Endothelial cell (in vitro differentiated cells): ENCODE measurements around the gene DPP10. TPM values are rescaled to one million over a fixed set of nuclear protein-coding genes. Genes with fewer than 3 reads are reported as not detected.

Experiments
- DNase-seq: peaks from one replicate; pipeline ENCODE4 v3.0.0; 2021; ENCODE audit warnings: low spot score
- H3K27ac Mint-ChIP-seq: one replicate; pipeline ENCODE4 v1.8.0; 2021; ENCODE audit warnings: mixed read lengths, inconsistent platforms; ENCODE audit not compliant: unreplicated experiment
- H3K27me3 Mint-ChIP-seq: one replicate; pipeline ENCODE4 v1.8.0; 2021; ENCODE audit warnings: mild to moderate bottlenecking, moderate library complexity, mixed read lengths, inconsistent platforms; ENCODE audit not compliant: unreplicated experiment
- H3K36me3 Mint-ChIP-seq: one replicate; pipeline ENCODE4 v1.8.0; 2021; ENCODE audit warnings: mild to moderate bottlenecking, low read depth, mixed read lengths, inconsistent platforms; ENCODE audit not compliant: unreplicated experiment
- H3K4me1 Mint-ChIP-seq: one replicate; pipeline ENCODE4 v1.8.0; 2021; ENCODE audit warnings: mild to moderate bottlenecking, mixed read lengths, inconsistent platforms; ENCODE audit not compliant: unreplicated experiment
- H3K4me3 Mint-ChIP-seq: one replicate; pipeline ENCODE4 v1.8.0; 2021; ENCODE audit warnings: mild to moderate bottlenecking, mixed read lengths, inconsistent platforms; ENCODE audit not compliant: unreplicated experiment
- H3K9me3 Mint-ChIP-seq: one replicate; pipeline ENCODE4 v1.8.0; 2021; ENCODE audit warnings: mixed read lengths, inconsistent platforms; ENCODE audit not compliant: unreplicated experiment
- total RNA-seq: library from RNA; stranded (reverse); fragmentation: NEBNext Ultra II Directional; extraction: Animal tissue kit (Norgen Biotek cat#: 25700); gene quantifications from one replicate; pipeline ENCODE4 v1.2.1, GENCODE V29; 2021; ENCODE audit not compliant: unreplicated experiment
- TF ChIP-seq, protein P1 (sequence below): fragments of 200-600 bp; sonication (generic); IDR thresholded peaks from one replicate; pipeline ENCODE4 v1.5.0; 2021; ENCODE audit warnings: antibody characterized with exemption; ENCODE audit not compliant: unreplicated experiment

The DPP10 gene
- total RNA-seq, 1 donor from 2014 or later, result 3.3 TPM

DNA sequence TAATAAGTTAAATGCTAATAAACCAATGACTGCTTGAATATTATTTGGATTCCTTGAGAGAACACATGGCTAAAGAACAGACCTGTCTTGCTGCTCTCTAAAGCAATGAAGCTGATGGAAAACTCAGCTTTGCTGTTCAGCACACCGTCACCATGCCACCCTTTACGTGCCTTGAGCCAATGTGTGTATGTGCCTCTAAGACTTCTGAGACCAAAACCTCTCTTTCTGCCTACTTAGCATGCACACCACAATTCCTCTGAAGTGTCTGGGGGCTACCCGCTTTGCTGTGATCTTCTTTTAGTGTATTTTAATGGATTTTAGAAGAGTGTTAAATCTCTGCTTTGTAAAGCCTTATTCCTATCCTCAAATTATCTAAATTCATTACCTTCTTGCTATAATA, 345.0 kb downstream of the DPP10 start:
- TF ChIP-seq, protein P1, sequence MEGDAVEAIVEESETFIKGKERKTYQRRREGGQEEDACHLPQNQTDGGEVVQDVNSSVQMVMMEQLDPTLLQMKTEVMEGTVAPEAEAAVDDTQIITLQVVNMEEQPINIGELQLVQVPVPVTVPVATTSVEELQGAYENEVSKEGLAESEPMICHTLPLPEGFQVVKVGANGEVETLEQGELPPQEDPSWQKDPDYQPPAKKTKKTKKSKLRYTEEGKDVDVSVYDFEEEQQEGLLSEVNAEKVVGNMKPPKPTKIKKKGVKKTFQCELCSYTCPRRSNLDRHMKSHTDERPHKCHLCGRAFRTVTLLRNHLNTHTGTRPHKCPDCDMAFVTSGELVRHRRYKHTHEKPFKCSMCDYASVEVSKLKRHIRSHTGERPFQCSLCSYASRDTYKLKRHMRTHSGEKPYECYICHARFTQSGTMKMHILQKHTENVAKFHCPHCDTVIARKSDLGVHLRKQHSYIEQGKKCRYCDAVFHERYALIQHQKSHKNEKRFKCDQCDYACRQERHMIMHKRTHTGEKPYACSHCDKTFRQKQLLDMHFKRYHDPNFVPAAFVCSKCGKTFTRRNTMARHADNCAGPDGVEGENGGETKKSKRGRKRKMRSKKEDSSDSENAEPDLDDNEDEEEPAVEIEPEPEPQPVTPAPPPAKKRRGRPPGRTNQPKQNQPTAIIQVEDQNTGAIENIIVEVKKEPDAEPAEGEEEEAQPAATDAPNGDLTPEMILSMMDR, result no peak
- Mint-ChIP-seq H3K9me3 (no peaks in the 10 kb centered on the region), H3K36me3 (no peaks in the 10 kb centered on the region), H3K4me3 (no peak overlapping the region), H3K27me3 (peaks cover 2% of the 10 kb centered on the region), H3K4me1 (no peaks in the 10 kb centered on the region), H3K27ac (no peak overlapping the region)
- DNase-seq, result no peak

DNA sequence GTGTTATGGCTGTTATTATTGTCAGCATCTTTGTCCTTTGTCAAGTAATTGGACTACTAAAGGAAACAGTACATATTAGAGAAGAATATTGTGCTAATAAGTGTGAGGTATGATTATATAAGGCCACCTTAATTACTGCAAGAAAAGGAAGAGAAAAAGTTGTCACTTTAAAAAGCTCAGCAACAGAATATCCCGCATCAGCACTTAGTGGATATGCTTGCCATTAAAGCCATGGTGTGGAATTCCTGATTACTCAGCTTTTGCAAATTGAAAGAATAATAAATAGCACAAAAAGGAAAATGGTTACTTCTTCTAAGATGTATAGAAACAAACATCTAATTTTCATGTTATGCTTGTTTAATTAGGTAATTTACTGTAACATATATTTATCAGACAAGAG, 347.5 kb downstream of the DPP10 start:
- H3K9me3 Mint-ChIP-seq, result no peaks in the 10 kb centered on the region
- H3K4me1 Mint-ChIP-seq, result no peaks in the 10 kb centered on the region
- H3K27ac Mint-ChIP-seq, result no peak overlapping the region
- TF ChIP-seq, protein P1, result no peak
- no peak overlapping the region for H3K4me3 Mint-ChIP-seq
- peaks cover 2% of the 10 kb centered on the region for H3K27me3 Mint-ChIP-seq
- no peaks in the 10 kb centered on the region for H3K36me3 Mint-ChIP-seq
- DNase-seq, result no peak

GRCh38 chr2:114797540-114797939, 355.1 kb downstream of the DPP10 start:
- TF ChIP-seq, protein P1, result no peak
- H3K4me1 Mint-ChIP-seq, result no peaks in the 10 kb centered on the region
- no peak for DNase-seq
- H3K27ac Mint-ChIP-seq, result no peak overlapping the region
- no peaks in the 10 kb centered on the region for H3K36me3 Mint-ChIP-seq
- H3K4me3 Mint-ChIP-seq, result no peak overlapping the region
- no peaks in the 10 kb centered on the region for H3K27me3 Mint-ChIP-seq
- H3K9me3 Mint-ChIP-seq, result no peaks in the 10 kb centered on the region

GRCh38 chr2:114797942-114798341, 355.5 kb downstream of the DPP10 start:
- no peak overlapping the region for H3K4me3 Mint-ChIP-seq
- H3K36me3 Mint-ChIP-seq, result no peaks in the 10 kb centered on the region
- TF ChIP-seq, protein P1, result no peak
- no peak overlapping the region for H3K27ac Mint-ChIP-seq
- no peak for DNase-seq
- H3K4me1 Mint-ChIP-seq, result no peaks in the 10 kb centered on the region
- no peaks in the 10 kb centered on the region for H3K27me3 Mint-ChIP-seq
- H3K9me3 Mint-ChIP-seq, result no peaks in the 10 kb centered on the region

GRCh38 chr2:114800371-114800770, 357.9 kb downstream of the DPP10 start:
- Mint-ChIP-seq H3K4me1 (no peaks in the 10 kb centered on the region), H3K9me3 (no peaks in the 10 kb centered on the region), H3K4me3 (no peak overlapping the region), H3K36me3 (no peaks in the 10 kb centered on the region), H3K27me3 (no peaks in the 10 kb centered on the region), H3K27ac (no peak overlapping the region)
- DNase-seq, result no peak
- TF ChIP-seq, protein P1, result no peak
